Ovary (tissue), 9 donors: ENCODE data around the gene RGS1. TPM values are rescaled to one million over a fixed set of nuclear protein-coding genes. Genes with fewer than 3 reads are reported as not detected.

ENCODE experiments used
- DNase-seq, 5 donors: peaks; one replicate each; pipeline ENCODE4 v3.0.0-alpha.2; 2019 to 2020
- H3K27ac ChIP-seq, 2 donors: fragments of 200-600 bp; one replicate each; pipeline versions ENCODE4 v1.5.1 to v1.8.0; 2019 to 2022
- H3K27me3 ChIP-seq: fragments of 200-600 bp; one replicate; pipeline ENCODE4 v1.8.0; 2022
- H3K36me3 ChIP-seq: fragments of 200-600 bp; sonication (generic); one replicate; pipeline ENCODE4 v1.5.1; 2019
- H3K4me1 ChIP-seq: one replicate; pipeline ENCODE4 v1.8.1; 2013; ENCODE audit warnings: mild to moderate bottlenecking, moderate library complexity; ENCODE audit not compliant: insufficient read depth
- H3K4me3 ChIP-seq: fragments of 200-600 bp; sonication (generic); one replicate; pipeline ENCODE4 v1.5.1; 2017
- H3K9me3 ChIP-seq, 2 donors: fragments of 200-600 bp in 1 of 2; sonication (generic) in 1 of 2; one replicate each; pipeline versions ENCODE4 v1.5.1 to v1.8.1; 2013 to 2019; ENCODE audit warnings: mild to moderate bottlenecking in 1 of 2, moderate library complexity in 1 of 2
- EP300 ChIP-seq: sonication (generic); formaldehyde crosslinking; IDR thresholded peaks from one replicate; pipeline ENCODE4 v1.6.1; 2017; ENCODE audit warnings: antibody characterized with exemption
- POLR2A ChIP-seq: fragments of 450-650 bp; IDR thresholded peaks from one replicate; pipeline ENCODE4 v1.6.1; 2017; ENCODE audit warnings: antibody characterized with exemption, mild to moderate bottlenecking, moderate library complexity
- WGBS, 3 donors: extraction: QIAGEN DNeasy Blood & Tissue Kit in 1 of 3; methylation state at CpG; one replicate each; pipeline versions ENCODE4 v1.1.5 to v1.1.7; 2013 to 2017; 5-methylcytosine and 5-hydroxymethylcytosine counted together
- intact Hi-C, 4 donors: fragments of 100-400 bp; cut with DNase I; formaldehyde crosslinking; loops; one replicate each; pipeline versions ENCODE4 v1.11.0 to v1.15.1; 2022 to 2023
- polyA plus RNA-seq, 2 donors: library from polyadenylated mRNA; stranded (reverse); fragments of 200-250 nt in 1 of 2; fragments of 350-450 nt in 1 of 2; fragmentation: Illumina TruSeq in 1 of 2; extraction: RNeasy Lipid Tissue Mini Kit (QIAGEN cat#74804) in 1 of 2; gene quantifications; one replicate each; pipeline ENCODE4 v1.2.3, GENCODE V29; 2013 to 2014
- total RNA-seq, 7 donors: library from RNA; depleted of rRNA in 2 of 7; stranded (reverse); fragments of >200 nt in 2 of 7; fragmentation: NEBNext Ultra II Directional in 3 of 7; extraction: Animal tissue kit (Norgen Biotek cat#: 25700) in 3 of 7; gene quantifications; one replicate each; pipeline versions ENCODE4 v1.1.0 to v1.2.4, GENCODE V29; 2016 to 2023
- TF ChIP-seq, protein P1 (sequence below), 3 donors: fragments of 450-650 bp in 2 of 3; fragments of 200-600 bp in 1 of 3; IDR thresholded peaks; one replicate each; pipeline versions ENCODE4 v1.5.1 to v1.8.0; 2016 to 2022; ENCODE audit warnings: antibody characterized with exemption in 3 of 3, mild to moderate bottlenecking in 1 of 3
- donor health status: DM: no; HTN: no; CAD: no; lungs with moderate emphysema.
- donor health status: DM: no; HTN: no; CAD: no.
- donor health status: Bipolar disorder and iron deficiency.
- donor health status: DM: yes; HTN: yes; CAD: no.
- donor health status: DM: no; HTN: no; CAD: no.
- donor health status: DM: yes; HTN: yes; CAD: no.

RGS1 gene
- total and polyA plus RNA-seq, 9 donors: 7.5 to 129 (median 17.0) TPM

DNA sequence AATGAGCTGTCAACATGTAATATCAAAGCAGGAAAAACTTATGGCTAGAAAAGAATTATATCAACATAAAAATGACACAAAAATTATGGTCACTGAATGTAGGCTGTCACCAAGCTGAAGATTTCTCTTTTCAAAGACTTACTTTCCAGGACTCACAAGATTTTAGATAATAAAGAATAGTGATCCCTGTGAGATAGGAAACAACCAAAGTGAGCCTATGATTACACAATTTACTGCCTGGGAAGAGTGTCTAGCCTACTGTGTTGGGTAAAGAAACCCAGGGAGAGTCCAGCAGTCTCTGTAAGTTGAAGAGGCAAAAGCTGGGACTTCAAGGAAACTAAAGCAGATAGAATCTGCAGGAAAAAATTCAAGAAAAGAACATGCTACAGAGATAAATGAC lies 20.2 kb upstream of the RGS1 start:
- no peak for TF ChIP-seq EP300
- no peak for TF ChIP-seq POLR2A
- TF ChIP-seq, protein P1, sequence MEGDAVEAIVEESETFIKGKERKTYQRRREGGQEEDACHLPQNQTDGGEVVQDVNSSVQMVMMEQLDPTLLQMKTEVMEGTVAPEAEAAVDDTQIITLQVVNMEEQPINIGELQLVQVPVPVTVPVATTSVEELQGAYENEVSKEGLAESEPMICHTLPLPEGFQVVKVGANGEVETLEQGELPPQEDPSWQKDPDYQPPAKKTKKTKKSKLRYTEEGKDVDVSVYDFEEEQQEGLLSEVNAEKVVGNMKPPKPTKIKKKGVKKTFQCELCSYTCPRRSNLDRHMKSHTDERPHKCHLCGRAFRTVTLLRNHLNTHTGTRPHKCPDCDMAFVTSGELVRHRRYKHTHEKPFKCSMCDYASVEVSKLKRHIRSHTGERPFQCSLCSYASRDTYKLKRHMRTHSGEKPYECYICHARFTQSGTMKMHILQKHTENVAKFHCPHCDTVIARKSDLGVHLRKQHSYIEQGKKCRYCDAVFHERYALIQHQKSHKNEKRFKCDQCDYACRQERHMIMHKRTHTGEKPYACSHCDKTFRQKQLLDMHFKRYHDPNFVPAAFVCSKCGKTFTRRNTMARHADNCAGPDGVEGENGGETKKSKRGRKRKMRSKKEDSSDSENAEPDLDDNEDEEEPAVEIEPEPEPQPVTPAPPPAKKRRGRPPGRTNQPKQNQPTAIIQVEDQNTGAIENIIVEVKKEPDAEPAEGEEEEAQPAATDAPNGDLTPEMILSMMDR (IDR thresholded peaks at IDR 0.05): no peak
- Histone ChIP-seq H3K9me3 (no peaks in the 10 kb centered on the region), H3K4me1 (no peaks in the 10 kb centered on the region), H3K36me3 (no peaks in the 10 kb centered on the region), H3K4me3 (no peak overlapping the region), H3K27me3 (no peaks in the 10 kb centered on the region), H3K27ac (no peak overlapping the region)
- DNase-seq: no peak
- intact Hi-C loops: no loop called here

DNA sequence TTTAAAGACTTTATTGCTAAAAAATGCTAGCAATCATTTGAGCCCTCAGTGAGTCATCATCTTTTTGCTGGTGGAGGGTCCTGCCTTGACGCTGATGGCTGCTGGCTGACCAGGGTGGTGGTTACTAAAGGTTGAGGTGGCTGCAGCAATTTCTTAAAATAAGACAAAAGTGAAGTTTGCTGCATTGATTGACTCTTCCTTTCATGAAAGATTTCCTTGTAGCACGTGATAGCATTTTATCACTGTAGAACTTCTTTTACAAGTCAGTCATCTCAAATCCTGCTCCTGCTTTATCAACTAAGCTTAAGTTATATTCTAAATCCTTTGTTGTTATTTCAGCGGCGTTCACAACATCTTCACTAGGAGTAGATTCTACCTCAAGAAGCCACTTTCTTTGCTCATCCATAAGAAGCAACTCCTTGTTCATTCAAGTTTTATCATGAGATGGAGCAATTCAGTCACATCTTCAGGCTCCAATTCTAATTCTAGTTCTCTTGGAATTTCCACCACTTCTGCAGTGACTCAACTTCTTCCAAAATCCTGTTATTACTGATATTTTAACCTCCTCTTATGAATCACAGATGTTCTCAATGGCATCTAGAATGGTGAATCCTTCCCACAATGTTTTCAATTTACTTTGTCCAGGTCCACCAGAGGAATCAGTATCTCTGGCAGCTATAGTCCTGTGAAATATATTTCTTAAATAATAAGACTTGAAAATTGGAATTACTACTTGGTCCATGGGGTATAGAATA lies 17.6 kb upstream of the RGS1 start:
- no peak overlapping the region for H3K4me3 ChIP-seq
- intact Hi-C loops: no loop called here
- no peak for DNase-seq
- no peaks in the 10 kb centered on the region for H3K9me3 ChIP-seq
- 94 to 96% (median 95%) methylated on average over 4 of the region's 4 CpGs for WGBS, 3 donors
- no peaks in the 10 kb centered on the region for H3K4me1 ChIP-seq
- no peak overlapping the region for H3K27ac ChIP-seq
- TF ChIP-seq, protein P1 (IDR thresholded peaks at IDR 0.05): no peak
- TF ChIP-seq EP300: no peak
- no peak for TF ChIP-seq POLR2A
- no peaks in the 10 kb centered on the region for H3K27me3 ChIP-seq
- no peaks in the 10 kb centered on the region for H3K36me3 ChIP-seq

DNA sequence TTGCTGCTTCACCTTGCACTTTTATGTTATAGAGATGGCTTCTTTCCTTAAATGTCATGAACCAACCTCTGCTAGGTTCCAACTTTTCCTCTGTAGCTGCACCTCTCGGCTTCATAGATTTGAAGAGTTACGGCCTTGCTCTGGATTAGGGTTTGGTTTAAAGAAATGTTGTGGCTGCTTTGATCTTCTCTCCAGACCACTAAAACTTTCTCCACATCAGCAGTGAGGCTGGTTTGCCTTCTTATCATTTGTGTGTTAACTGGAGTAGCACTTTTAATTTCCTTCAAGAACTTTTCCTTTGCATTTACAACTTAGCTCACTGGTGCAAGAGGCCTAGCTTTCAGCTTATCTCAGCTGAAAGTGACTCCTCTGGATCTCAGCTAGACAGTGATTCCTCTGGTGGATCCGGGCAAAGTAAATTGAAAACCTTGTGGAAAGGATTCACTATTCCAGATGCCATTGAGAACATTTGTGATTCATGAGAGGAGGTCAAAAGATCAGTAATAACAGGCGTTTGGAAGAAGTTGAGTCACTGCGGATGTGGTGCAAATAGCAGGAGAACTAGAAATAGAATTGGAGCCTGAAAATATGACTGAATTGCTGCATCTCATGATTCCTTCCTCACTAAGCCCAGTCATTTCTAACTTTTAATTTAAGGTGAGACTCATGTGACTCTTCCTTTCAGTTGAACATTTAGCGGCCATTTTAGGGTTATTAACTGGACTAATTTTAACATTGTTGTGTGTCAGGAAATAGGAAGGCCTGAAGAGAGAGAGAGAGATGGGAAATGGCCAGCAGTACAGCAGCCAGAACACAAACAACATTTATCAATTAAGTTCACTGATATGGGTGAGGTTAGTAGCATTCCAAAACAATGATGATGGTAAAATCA lies 16.2 kb upstream of the RGS1 start:
- H3K36me3 ChIP-seq: no peaks in the 10 kb centered on the region
- TF ChIP-seq EP300: no peak
- TF ChIP-seq, protein P1 (IDR thresholded peaks at IDR 0.05): no peak
- TF ChIP-seq POLR2A: no peak
- no peak overlapping the region for H3K4me3 ChIP-seq
- no peak for DNase-seq
- no peak overlapping the region for H3K27ac ChIP-seq
- H3K4me1 ChIP-seq: no peaks in the 10 kb centered on the region
- 43 to 49% (median 44%) methylated on average over 6 of the region's 6 CpGs for WGBS, 3 donors
- no peaks in the 10 kb centered on the region for H3K9me3 ChIP-seq
- intact Hi-C loops: no loop called here
- no peaks in the 10 kb centered on the region for H3K27me3 ChIP-seq

DNA sequence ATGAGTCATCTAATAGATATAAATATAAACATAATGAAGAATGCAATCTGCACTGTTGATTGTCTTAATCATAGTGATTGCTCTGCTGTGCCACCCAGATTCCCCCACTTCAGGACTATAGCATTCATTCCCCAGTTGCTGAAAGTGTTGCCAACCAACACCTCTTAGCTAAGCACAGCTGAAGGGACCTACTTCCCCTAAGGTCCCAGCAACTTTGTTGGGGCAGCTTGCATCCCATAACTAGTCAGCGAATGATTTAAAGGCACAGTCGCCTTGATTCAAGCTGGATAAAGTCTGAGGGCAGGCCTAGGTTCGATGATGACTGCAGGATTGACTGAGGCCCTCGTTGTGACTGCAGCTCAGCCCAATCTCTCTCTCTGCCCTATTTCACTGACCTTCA lies 14.3 kb upstream of the RGS1 start:
- Histone ChIP-seq H3K4me1 (no peaks in the 10 kb centered on the region), H3K27me3 (no peaks in the 10 kb centered on the region), H3K9me3 (no peaks in the 10 kb centered on the region), H3K36me3 (no peaks in the 10 kb centered on the region), H3K4me3 (no peak overlapping the region), H3K27ac (no peak overlapping the region)
- TF ChIP-seq, protein P1 (IDR thresholded peaks at IDR 0.05): no peak
- TF ChIP-seq POLR2A (no peak), EP300 (no peak)
- intact Hi-C loops: no loop called here
- WGBS, 3 donors: 89 to 90% (median 89%) methylated on average over 4 of the region's 4 CpGs
- no peak for DNase-seq
